ENCODE results near the gene SOHLH1. TPM values are rescaled to one million over a fixed set of nuclear protein-coding genes. Genes with fewer than 3 reads are reported as not detected.
"Not testable (repeated sequence)": the region's sequence is repeated elsewhere in the genome, so short reads cannot be mapped to it uniquely, and the experiment has no call there.

SOHLH1 gene
- total RNA-seq, 1 donor from 2014 or later: not detected

DNA sequence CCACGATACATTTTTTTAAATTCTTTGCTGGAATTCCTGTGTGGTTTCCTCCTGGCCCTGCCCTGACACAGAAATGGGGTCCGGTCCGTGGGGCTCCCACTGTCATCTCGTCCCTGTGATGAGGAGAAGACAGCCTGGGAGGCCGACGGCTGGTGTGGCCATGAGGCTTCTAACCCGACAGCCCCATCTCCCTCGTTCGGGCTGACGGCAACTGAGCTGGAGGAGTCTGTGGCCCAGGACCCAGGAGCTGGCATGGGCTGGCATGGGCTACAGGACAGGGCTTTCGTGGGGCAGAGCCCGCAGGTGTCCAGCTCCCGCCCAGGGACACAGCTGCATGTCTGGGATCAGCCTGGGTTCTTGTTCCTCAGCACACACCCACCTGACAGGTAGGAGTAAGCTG is 22.4 kb downstream of the SOHLH1 start:
- intact Hi-C loops (cut with micrococcal nuclease): no loop called here
- Mint-ChIP-seq H3K4me3 (no peak overlapping the region), H3K36me3 (ENCODE audit: low read depth) (no peaks in the 10 kb centered on the region), H3K27me3 (ENCODE audit: insufficient read depth) (peaks cover 1% of the 10 kb centered on the region), H3K4me1 (ENCODE audit: low read depth) (no peaks in the 10 kb centered on the region), H3K9me3 (no peaks in the 10 kb centered on the region), H3K27ac (no peak overlapping the region)
- no peak for DNase-seq (ENCODE audit: low spot score)

DNA sequence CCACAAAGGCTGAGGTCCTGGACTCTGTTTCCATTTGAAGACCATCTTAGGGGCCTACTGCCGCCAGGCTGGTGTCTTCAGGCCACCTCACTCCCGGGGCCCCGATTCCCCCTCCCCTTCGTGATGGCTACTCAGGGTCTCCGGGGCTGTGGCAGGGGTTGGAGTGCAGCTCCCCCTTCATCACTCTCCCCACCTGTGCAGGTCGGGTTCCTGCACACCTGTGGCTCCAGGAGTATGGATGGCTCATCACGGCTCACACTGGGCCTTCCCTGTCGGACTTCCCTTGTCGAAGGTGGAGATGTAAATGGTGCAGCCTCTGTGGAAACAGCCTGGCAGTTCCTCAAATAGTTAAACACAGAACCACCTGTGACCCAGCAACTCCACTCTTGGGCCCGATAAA is 24.3 kb downstream of the SOHLH1 start:
- Mint-ChIP-seq H3K4me3 (no peak overlapping the region), H3K27ac (no peak overlapping the region), H3K36me3 (ENCODE audit: low read depth) (no peaks in the 10 kb centered on the region), H3K27me3 (ENCODE audit: insufficient read depth) (peaks cover 1% of the 10 kb centered on the region), H3K9me3 (no peaks in the 10 kb centered on the region), H3K4me1 (ENCODE audit: low read depth) (no peaks in the 10 kb centered on the region)
- DNase-seq (ENCODE audit: low spot score): no peak
- intact Hi-C loops (cut with micrococcal nuclease): no loop called here

DNA sequence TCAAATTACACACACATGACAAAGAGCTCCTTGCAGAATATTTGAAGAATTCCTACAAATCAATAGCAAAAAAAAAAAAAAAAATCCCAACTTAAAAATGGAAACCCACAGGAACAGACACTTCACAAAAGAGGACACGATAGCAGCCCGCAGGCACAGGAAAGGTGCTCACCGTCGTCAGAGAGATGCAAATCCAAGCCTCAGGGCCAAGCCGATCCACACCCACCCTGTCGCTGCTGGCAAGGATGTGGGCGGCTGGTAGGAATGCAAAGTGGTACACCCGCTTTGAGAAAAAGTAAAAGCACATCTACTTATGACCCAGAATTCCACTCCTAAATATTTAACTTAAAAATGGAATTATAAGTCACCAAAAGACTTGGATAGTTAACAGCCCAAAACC is 25.3 kb downstream of the SOHLH1 start:
- H3K27me3 Mint-ChIP-seq (ENCODE audit: insufficient read depth): peaks cover 1% of the 10 kb centered on the region

DNA sequence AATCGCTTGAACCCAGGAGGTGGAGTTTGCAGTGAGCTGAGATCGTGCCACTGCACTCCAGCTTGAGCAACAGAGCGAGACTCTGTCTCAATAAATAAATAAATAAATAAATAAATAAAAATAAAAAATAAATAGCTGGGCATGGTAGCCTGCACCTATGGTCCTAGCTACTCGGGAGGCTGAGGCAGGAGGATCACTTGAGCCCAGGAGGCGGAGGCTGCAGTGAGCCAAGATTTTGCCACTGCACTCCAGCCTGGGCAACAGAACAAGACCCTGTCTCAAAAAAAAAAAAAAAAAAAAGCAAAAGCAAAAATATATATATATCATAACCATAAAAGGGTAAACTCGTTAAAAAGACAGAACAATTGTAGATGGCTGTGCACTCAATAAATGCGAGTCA is 26.5 kb downstream of the SOHLH1 start:
- DNase-seq (ENCODE audit: low spot score); H3K36me3 Mint-ChIP-seq (ENCODE audit: low read depth); H3K9me3 Mint-ChIP-seq; intact Hi-C loops (cut with micrococcal nuclease); H3K27ac Mint-ChIP-seq; H3K4me1 Mint-ChIP-seq (ENCODE audit: low read depth); H3K4me3 Mint-ChIP-seq; H3K27me3 Mint-ChIP-seq (ENCODE audit: insufficient read depth): not testable (repeated sequence)

More for the DNA sequence above, 25.3 kb downstream of the SOHLH1 start:
- H3K27ac Mint-ChIP-seq: no peak overlapping the region
- no peaks in the 10 kb centered on the region for H3K9me3 Mint-ChIP-seq
- intact Hi-C loops (cut with micrococcal nuclease): no loop called here
- no peak for DNase-seq (ENCODE audit: low spot score)
- no peak overlapping the region for H3K4me3 Mint-ChIP-seq
- no peaks in the 10 kb centered on the region for H3K36me3 Mint-ChIP-seq (ENCODE audit: low read depth)
- no peaks in the 10 kb centered on the region for H3K4me1 Mint-ChIP-seq (ENCODE audit: low read depth)

DNA sequence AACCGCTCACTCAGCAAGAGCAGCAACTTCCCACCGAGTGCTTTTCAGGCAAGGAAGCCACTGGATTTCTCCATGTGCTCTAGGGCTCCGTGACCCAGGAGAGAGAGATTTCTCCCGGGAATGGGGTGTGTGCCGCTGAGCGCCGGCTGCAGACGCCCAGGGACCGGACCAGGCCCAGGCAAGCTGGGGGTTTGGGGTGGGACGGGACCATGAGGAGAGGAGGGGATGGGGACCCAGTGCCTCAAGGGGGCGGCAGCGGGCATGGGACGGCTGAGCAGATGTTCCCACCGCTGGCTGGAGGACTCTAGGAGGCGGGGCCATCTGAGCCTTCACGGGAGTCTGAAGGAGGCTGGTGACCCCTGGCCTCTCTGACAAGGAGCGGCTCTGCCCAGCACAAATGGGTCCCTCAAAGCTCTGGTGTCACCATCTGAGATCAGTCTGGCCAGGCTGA is 27.7 kb downstream of the SOHLH1 start:
- H3K4me3 Mint-ChIP-seq: no peak overlapping the region
- no peaks in the 10 kb centered on the region for H3K36me3 Mint-ChIP-seq (ENCODE audit: low read depth)
- DNase-seq (ENCODE audit: low spot score): no peak
- no peaks in the 10 kb centered on the region for H3K9me3 Mint-ChIP-seq
- peaks cover 1% of the 10 kb centered on the region for H3K27me3 Mint-ChIP-seq (ENCODE audit: insufficient read depth)
- intact Hi-C loops (cut with micrococcal nuclease): no loop called here
- H3K27ac Mint-ChIP-seq: no peak overlapping the region
- H3K4me1 Mint-ChIP-seq (ENCODE audit: low read depth): no peaks in the 10 kb centered on the region

DNA sequence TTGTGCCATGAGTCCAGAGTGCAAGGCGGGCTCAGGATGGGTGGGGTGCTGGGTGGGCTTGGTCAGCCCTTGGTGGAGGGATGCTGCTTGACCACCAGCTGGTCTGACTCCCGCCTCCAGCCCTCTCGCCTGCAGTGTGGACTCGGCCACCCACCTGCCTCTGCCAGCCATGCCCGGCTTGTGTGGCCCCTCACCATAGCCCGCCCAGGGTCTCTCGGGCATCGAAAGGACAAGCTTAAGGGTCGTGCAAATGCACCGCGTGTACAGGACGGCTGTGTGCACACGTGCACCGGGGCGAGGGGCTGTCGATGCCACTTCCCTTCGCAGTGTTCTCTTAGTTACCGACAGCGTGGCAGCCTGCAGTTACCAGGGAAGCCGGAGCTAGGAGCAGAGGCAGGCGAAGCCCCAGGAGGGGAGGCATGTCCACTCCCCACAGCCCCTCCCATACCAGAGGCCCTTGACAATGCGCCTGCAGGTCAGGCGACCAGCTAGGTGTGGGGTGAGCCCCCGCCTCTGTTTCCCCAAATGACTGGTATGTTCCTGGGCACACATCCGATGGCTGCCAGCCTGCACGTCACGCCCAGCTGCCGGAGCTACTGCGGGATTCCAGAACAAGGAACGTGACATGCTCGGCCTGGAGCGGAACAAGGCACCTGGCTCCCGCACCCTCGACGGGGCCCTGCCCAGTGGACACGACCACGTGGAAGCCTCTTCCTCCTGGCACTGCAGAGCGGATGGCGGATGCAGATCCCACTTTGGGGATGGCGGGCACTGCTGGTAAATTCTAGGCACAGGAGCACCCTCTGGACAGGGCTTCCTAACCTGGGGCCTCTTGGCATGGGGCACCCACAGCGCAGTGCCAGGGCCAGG is 28.3 kb downstream of the SOHLH1 start:
- DNase-seq (ENCODE audit: low spot score): no peak
- Mint-ChIP-seq H3K27me3 (ENCODE audit: insufficient read depth) (peaks cover 1% of the 10 kb centered on the region), H3K36me3 (ENCODE audit: low read depth) (no peaks in the 10 kb centered on the region), H3K4me3 (no peak overlapping the region), H3K9me3 (no peaks in the 10 kb centered on the region), H3K4me1 (ENCODE audit: low read depth) (no peaks in the 10 kb centered on the region), H3K27ac (no peak overlapping the region)
- intact Hi-C loops (cut with micrococcal nuclease): no loop called here

DNA sequence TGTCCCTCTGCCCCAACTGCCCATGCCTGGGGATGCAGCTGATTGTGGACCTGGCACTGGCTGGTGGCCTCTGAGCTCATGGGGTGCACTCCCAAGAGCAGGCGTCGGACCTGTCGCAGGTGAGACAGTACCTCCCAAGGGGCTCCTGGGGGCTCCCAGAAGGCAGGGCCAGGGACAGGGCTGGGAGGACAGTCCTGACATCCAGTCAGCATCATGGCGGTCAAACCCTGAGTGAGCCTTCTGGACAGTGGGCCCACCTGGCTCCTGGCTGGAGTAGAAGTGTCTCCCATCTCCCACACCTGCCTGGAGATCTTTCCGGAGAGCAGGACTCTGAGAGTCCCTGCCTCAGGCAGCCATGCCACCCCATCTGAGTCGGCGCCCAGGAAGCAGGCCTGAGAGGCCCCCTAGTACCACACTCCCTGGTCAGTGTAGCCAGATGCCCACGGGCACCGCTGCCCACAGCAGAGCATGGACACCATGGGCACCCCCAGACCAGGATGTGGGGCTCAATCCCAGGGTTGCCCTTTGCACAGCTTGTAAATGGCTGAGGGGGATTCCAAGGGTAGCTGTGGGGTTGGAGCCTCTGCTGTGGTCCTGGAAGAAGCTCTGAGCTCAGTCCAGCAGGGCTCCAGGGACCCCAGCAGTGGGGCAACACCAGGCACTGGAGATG is 29.5 kb downstream of the SOHLH1 start:
- no peaks in the 10 kb centered on the region for H3K9me3 Mint-ChIP-seq
- H3K27ac Mint-ChIP-seq: no peak overlapping the region
- DNase-seq (ENCODE audit: low spot score): no peak
- H3K36me3 Mint-ChIP-seq (ENCODE audit: low read depth): no peaks in the 10 kb centered on the region
- H3K4me1 Mint-ChIP-seq (ENCODE audit: low read depth): no peaks in the 10 kb centered on the region
- H3K27me3 Mint-ChIP-seq (ENCODE audit: insufficient read depth): peaks cover 1% of the 10 kb centered on the region
- H3K4me3 Mint-ChIP-seq: no peak overlapping the region
- intact Hi-C loops (cut with micrococcal nuclease): no loop called here

DNA sequence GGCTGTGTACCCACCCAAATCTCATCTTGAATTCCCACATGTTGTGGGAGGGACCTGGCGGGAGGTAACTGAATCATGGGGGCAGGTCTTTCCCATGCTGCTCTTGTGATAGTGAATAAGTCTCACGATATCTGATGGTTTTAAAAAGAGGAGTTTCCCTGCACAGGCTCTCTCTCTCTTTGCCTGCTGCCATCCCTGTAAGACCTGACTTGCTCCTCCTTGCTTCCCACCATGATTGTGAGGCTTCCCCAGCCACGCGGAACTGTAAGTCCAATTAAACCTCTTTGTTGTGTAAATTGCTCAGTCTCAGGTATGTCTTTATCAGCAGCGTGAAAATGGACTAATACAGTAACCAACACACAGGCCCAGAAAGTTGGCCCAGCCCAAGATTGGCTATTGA is 30.3 kb downstream of the SOHLH1 start:
- intact Hi-C loops (cut with micrococcal nuclease); H3K9me3 Mint-ChIP-seq; H3K4me3 Mint-ChIP-seq; DNase-seq (ENCODE audit: low spot score); H3K27ac Mint-ChIP-seq; H3K4me1 Mint-ChIP-seq (ENCODE audit: low read depth); H3K36me3 Mint-ChIP-seq (ENCODE audit: low read depth); H3K27me3 Mint-ChIP-seq (ENCODE audit: insufficient read depth): not testable (repeated sequence)

DNA sequence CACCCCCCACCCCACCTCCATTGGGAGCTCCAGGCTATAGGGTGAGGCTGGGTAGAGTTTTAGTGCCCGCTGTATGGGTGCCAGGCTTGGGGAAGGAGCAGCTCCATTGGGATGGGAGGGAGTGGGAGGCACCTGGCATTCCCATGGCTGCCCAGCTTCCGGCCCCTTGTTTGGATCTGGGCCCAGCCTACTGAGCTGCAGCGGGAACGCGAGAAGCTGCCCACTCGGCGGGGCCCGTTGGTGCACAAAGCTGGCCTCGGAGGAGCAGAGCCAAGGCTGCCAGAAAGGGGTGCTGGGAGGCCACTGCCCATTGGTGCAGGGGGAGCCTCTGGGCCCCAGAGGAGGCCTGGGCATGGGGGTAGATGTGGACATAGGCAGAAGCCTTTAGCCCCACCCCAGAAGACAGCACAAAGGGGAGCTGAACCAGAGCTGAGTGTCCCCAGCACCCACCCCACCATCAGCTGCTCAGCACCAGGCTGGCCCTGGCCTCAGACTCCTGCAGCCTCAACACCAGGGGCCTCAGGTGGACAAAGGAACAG is 31.7 kb downstream of the SOHLH1 start:
- Mint-ChIP-seq H3K27me3 (ENCODE audit: insufficient read depth) (peaks cover 1% of the 10 kb centered on the region), H3K27ac (no peak overlapping the region), H3K4me3 (no peak overlapping the region), H3K4me1 (ENCODE audit: low read depth) (no peaks in the 10 kb centered on the region), H3K36me3 (ENCODE audit: low read depth) (no peaks in the 10 kb centered on the region), H3K9me3 (no peaks in the 10 kb centered on the region)
- intact Hi-C loops (cut with micrococcal nuclease): no loop called here
- no peak for DNase-seq (ENCODE audit: low spot score)

DNA sequence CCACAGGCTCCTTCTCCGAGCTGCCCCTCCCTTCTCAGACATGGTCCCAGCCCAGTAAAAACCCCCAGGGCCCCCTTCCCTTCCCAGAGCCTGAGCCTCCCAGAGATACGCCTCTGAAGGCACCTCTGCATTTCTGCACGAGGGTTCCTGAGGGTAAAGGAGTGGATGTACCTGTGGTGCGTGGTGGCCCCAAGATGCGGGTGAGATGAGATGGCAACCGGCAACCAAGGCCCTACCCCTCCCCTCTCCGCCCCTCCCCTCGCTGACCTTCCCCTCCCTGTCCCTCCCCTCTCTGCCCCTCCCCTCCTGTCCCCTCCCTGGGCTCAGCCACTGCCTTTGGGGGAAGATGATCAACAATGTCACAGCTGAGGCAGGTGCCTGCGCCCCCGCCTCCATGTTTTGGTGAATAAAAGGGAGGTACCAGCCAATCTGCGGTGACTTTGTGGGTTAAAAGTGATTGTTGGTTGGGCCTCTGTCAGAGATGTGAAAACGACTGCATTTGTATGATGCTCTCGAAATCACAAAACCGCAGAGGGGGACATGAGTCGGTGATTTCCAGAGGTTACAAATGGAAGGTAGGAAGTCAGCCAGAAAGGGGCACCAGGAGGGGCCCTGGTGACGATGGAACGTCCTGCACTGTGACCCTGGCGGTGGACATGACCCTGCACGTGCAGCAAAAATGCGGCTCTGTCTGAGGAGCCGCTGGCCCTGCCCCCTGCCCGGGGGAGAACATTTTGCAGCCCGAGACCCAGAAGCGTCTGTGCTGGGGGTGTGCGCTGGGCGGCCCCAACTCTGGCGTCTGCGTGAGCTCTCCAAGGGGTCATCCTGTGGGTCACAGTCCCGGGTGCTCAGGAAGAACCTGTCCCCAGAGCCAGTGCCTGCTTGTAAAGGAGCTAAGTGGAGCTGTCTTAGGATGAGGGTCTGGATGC is 32.5 kb downstream of the SOHLH1 start:
- Mint-ChIP-seq H3K4me3 (no peak overlapping the region), H3K27ac (no peak overlapping the region), H3K9me3 (no peaks in the 10 kb centered on the region), H3K27me3 (ENCODE audit: insufficient read depth) (no peaks in the 10 kb centered on the region), H3K36me3 (ENCODE audit: low read depth) (no peaks in the 10 kb centered on the region), H3K4me1 (ENCODE audit: low read depth) (no peaks in the 10 kb centered on the region)
- intact Hi-C loops (cut with micrococcal nuclease): no loop called here
- DNase-seq (ENCODE audit: low spot score): no peak

DNA sequence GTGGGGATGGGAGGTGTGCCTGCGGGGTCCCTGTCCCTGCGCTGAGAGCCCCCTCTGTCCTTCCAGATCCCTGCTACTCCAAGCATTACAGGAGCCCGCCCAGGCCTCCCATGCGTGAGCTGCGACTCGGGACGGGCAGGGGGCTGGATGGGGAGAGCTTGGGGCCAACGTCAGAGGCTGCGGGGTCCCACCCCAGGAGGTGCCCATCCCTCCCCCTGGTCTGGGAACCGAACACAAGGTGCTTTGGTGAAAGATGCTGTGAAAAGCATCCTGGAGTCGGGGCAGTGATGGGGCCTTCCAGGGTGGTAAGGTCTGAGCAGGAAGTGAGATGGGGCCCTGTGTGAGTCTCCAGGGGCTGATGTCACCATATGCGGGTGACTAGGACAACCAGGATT is 33.5 kb downstream of the SOHLH1 start:
- H3K27me3 Mint-ChIP-seq (ENCODE audit: insufficient read depth): no peaks in the 10 kb centered on the region
- H3K4me3 Mint-ChIP-seq: no peak overlapping the region
- DNase-seq (ENCODE audit: low spot score): no peak
- H3K9me3 Mint-ChIP-seq: no peaks in the 10 kb centered on the region
- H3K36me3 Mint-ChIP-seq (ENCODE audit: low read depth): no peaks in the 10 kb centered on the region
- intact Hi-C loops (cut with micrococcal nuclease): no loop called here
- no peak overlapping the region for H3K27ac Mint-ChIP-seq
- H3K4me1 Mint-ChIP-seq (ENCODE audit: low read depth): no peaks in the 10 kb centered on the region

DNA sequence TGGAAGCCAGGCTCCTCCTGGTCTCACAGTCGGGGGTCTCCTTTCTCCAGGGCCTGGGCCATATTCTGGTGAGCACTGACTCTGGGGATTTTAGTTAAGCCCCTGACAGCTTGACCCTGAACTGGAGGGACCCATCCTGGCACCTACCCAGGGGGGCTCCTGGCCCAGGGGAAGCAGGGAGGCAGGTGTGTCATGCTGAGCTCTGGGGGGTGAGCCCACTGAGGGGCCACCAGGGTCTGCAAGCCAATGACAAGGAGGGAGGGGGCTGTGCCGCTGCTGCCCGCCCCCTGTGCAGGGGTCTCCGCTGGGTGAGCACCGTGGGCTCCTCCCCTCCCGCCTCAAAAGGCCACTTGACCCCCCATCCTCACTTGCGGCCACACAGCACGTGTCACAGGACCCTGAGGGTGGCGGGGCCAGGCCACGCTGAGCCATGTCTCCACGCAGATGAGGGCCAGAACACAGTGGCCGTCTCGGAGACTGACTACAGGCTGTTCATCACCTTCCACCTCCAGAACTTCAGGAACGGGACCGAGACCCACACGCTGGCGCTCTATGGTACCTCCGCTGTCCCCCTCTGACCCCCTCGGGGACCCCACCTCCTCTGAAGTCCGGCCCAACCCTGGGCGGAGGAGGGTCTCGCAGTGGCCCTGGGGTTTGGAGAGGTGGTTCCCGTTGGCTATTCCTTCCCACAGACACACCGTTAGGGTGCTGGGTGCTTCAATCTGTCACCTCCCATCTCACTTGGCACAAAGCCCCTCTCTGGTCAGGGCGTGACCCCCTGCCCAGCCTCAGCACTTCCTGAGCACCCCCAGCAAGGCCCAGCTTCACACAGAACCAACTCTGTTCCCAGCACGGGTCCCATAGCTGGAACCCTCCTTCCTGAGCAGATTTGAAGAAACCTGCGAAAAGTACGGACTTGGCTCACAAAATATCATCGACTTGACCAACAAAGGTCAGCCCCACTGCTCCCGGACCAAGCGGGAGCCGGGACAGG is 34.2 kb downstream of the SOHLH1 start:
- Mint-ChIP-seq H3K27me3 (ENCODE audit: insufficient read depth) (no peaks in the 10 kb centered on the region), H3K9me3 (no peaks in the 10 kb centered on the region), H3K27ac (no peak overlapping the region), H3K36me3 (ENCODE audit: low read depth) (no peaks in the 10 kb centered on the region), H3K4me1 (ENCODE audit: low read depth) (no peaks in the 10 kb centered on the region), H3K4me3 (no peak overlapping the region)
- DNase-seq (ENCODE audit: low spot score): no peak
- intact Hi-C loops (cut with micrococcal nuclease): no loop called here

All from activated T-helper 1 cell treated with anti-CD3 and anti-CD28 coated beads, Interleukin-12 subunit alpha, Interleukin-12 subunit beta, Interleukin-2, Interleukin-4 antibody, amounts not matched to agents 30 ng/mL and 10 ng/mL and 1 ng/mL, durations not matched to agents 14 hours and 24 hours and 36 hours (primary cell).